ENCODE results near the gene ZFAND3. TPM values are rescaled to one million over a fixed set of nuclear protein-coding genes. Genes with fewer than 3 reads are reported as not detected.

ZFAND3 gene
- polyA plus RNA-seq, 1 donor from 2014 or later = 6.4 TPM

- no peaks in the 10 kb centered on the region for H3K36me3 Mint-ChIP-seq
- H3K4me1 Mint-ChIP-seq = no peaks in the 10 kb centered on the region
- no peak overlapping the region for H3K4me3 Mint-ChIP-seq
- no peak overlapping the region for H3K27ac Mint-ChIP-seq
- H3K9me3 Mint-ChIP-seq = no peaks in the 10 kb centered on the region
- peaks cover 5% of the 10 kb centered on the region for H3K27me3 Mint-ChIP-seq
Measured at GRCh38 chr6:37809197-37809543, 10.4 kb upstream of the ZFAND3 start.

- Mint-ChIP-seq H3K27ac (no peak overlapping the region), H3K4me3 (no peak overlapping the region), H3K4me1 (peaks cover 0 to 2% (median 0%) of the 10 kb centered on the region in 3 donors), H3K36me3 (no peaks in the 10 kb centered on the region), H3K27me3 (peaks cover 5% of the 10 kb centered on the region), H3K9me3 (no peaks in the 10 kb centered on the region)
Measured at GRCh38 chr6:37812841-37813240, 6.7 kb upstream of the ZFAND3 start.

- Mint-ChIP-seq H3K36me3 (no peaks in the 10 kb centered on the region), H3K27ac (no peak overlapping the region), H3K4me3 (no peak overlapping the region), H3K9me3 (no peaks in the 10 kb centered on the region), H3K27me3 (no peaks in the 10 kb centered on the region), H3K4me1 (peaks cover 6 to 10% (median 8%) of the 10 kb centered on the region in 3 donors)
Measured at GRCh38 chr6:37814374-37814773, 5.2 kb upstream of the ZFAND3 start.

- no peaks in the 10 kb centered on the region for H3K9me3 Mint-ChIP-seq
- H3K36me3 Mint-ChIP-seq = no peaks in the 10 kb centered on the region
- H3K27me3 Mint-ChIP-seq = no peaks in the 10 kb centered on the region
- H3K4me3 Mint-ChIP-seq = peak overlapping the region in 2 of 4 donors; percentile 38 to 98
- H3K27ac Mint-ChIP-seq = peak overlapping the region in 1 of 3 donors; percentile 98
- peaks cover 14 to 23% (median 22%) of the 10 kb centered on the region in 3 donors for H3K4me1 Mint-ChIP-seq
Measured at GRCh38 chr6:37816599-37817375, 2.7 kb upstream of the ZFAND3 start.

GRCh38 chr6:37818536-37819176, 871 bp upstream of the ZFAND3 start:
- Mint-ChIP-seq H3K4me1 (peaks cover 32 to 37% (median 34%) of the 10 kb centered on the region in 3 donors), H3K27ac (peak overlapping the region; percentile 98 to 100 (median 99)), H3K9me3 (no peaks in the 10 kb centered on the region), H3K27me3 (no peaks in the 10 kb centered on the region), H3K36me3 (peaks cover 2% of the 10 kb centered on the region), H3K4me3 (peak overlapping the region; percentile 95 to 99 (median 98))

GRCh38 chr6:37819802-37820717, 533 bp downstream of the ZFAND3 start:
- H3K9me3 Mint-ChIP-seq = no peaks in the 10 kb centered on the region
- H3K36me3 Mint-ChIP-seq = peaks cover 2% of the 10 kb centered on the region
- peaks cover 34 to 44% (median 35%) of the 10 kb centered on the region in 3 donors for H3K4me1 Mint-ChIP-seq
- peak overlapping the region; percentile 93 to 100 (median 97) for H3K27ac Mint-ChIP-seq
- H3K4me3 Mint-ChIP-seq = peak overlapping the region; percentile 95 to 99 (median 98)
- H3K27me3 Mint-ChIP-seq = no peaks in the 10 kb centered on the region

- Mint-ChIP-seq H3K4me3 (peak overlapping the region; percentile 88 to 97 (median 92)), H3K9me3 (no peaks in the 10 kb centered on the region), H3K36me3 (peaks cover 2% of the 10 kb centered on the region), H3K4me1 (peaks cover 34 to 46% (median 37%) of the 10 kb centered on the region in 3 donors), H3K27me3 (no peaks in the 10 kb centered on the region), H3K27ac (peak overlapping the region; percentile 93 to 97 (median 95))
Measured at GRCh38 chr6:37820718-37821079, 1.2 kb downstream of the ZFAND3 start.

GRCh38 chr6:37821446-37821845, 1.9 kb downstream of the ZFAND3 start:
- peak overlapping the region in 2 of 3 donors; percentile 26 to 97 for H3K27ac Mint-ChIP-seq
- H3K27me3 Mint-ChIP-seq = no peaks in the 10 kb centered on the region
- H3K4me3 Mint-ChIP-seq = peak overlapping the region; percentile 27 to 97 (median 60)
- H3K4me1 Mint-ChIP-seq = peaks cover 34 to 52% (median 40%) of the 10 kb centered on the region in 3 donors
- no peaks in the 10 kb centered on the region for H3K9me3 Mint-ChIP-seq
- H3K36me3 Mint-ChIP-seq = peaks cover 2% of the 10 kb centered on the region

GRCh38 chr6:37822851-37823682, 3.5 kb downstream of the ZFAND3 start:
- Mint-ChIP-seq H3K36me3 (peaks cover 2% of the 10 kb centered on the region), H3K4me1 (peaks cover 40 to 61% (median 46%) of the 10 kb centered on the region in 3 donors), H3K27me3 (no peaks in the 10 kb centered on the region), H3K9me3 (no peaks in the 10 kb centered on the region), H3K4me3 (peak overlapping the region in 2 of 4 donors; percentile 47 to 97), H3K27ac (peak overlapping the region in 2 of 3 donors; percentile 1 to 97)

GRCh38 chr6:37824170-37824569, 4.6 kb downstream of the ZFAND3 start:
- no peak overlapping the region for H3K4me3 Mint-ChIP-seq
- H3K4me1 Mint-ChIP-seq = peaks cover 33 to 56% (median 44%) of the 10 kb centered on the region in 3 donors
- no peaks in the 10 kb centered on the region for H3K9me3 Mint-ChIP-seq
- H3K36me3 Mint-ChIP-seq = peaks cover 2% of the 10 kb centered on the region
- H3K27ac Mint-ChIP-seq = no peak overlapping the region
- no peaks in the 10 kb centered on the region for H3K27me3 Mint-ChIP-seq

GRCh38 chr6:37826188-37826587, 6.7 kb downstream of the ZFAND3 start:
- no peaks in the 10 kb centered on the region for H3K9me3 Mint-ChIP-seq
- H3K36me3 Mint-ChIP-seq = peaks cover 2% of the 10 kb centered on the region
- no peaks in the 10 kb centered on the region for H3K27me3 Mint-ChIP-seq
- H3K4me3 Mint-ChIP-seq = no peak overlapping the region
- peak overlapping the region in 1 of 3 donors; percentile 27 for H3K27ac Mint-ChIP-seq
- H3K4me1 Mint-ChIP-seq = peaks cover 38 to 61% (median 50%) of the 10 kb centered on the region in 3 donors

GRCh38 chr6:37826993-37827392, 7.5 kb downstream of the ZFAND3 start:
- Mint-ChIP-seq H3K27ac (peak overlapping the region in 1 of 3 donors; percentile 61), H3K9me3 (no peaks in the 10 kb centered on the region), H3K36me3 (peaks cover 3% of the 10 kb centered on the region)

GRCh38 chr6:37827603-37828265, 8.2 kb downstream of the ZFAND3 start:
- H3K4me3 Mint-ChIP-seq = no peak overlapping the region

More at GRCh38 chr6:37826993-37827392, 7.5 kb downstream of the ZFAND3 start:
- H3K4me1 Mint-ChIP-seq = peaks cover 43 to 62% (median 53%) of the 10 kb centered on the region in 3 donors
- H3K27me3 Mint-ChIP-seq = no peaks in the 10 kb centered on the region
- no peak overlapping the region for H3K4me3 Mint-ChIP-seq

More at GRCh38 chr6:37827603-37828265, 8.2 kb downstream of the ZFAND3 start:
- peaks cover 41 to 59% (median 52%) of the 10 kb centered on the region in 3 donors for H3K4me1 Mint-ChIP-seq
- H3K27ac Mint-ChIP-seq = peak overlapping the region in 1 of 3 donors; percentile 25
- no peaks in the 10 kb centered on the region for H3K27me3 Mint-ChIP-seq
- peaks cover 5% of the 10 kb centered on the region for H3K36me3 Mint-ChIP-seq
- no peaks in the 10 kb centered on the region for H3K9me3 Mint-ChIP-seq

Measured in IgD-negative memory B cell (primary cell).